Retinal pigment epithelial cell (primary cell): ENCODE results near the gene PAMR1.

Experiments used
- DNase-seq: peaks from one replicate; pipeline ENCODE4 v3.0.0-alpha.2; 2010; ENCODE audit warnings: low read depth
- H3K4me3 ChIP-seq: 2 replicates; pipeline ENCODE4 v1.5.1; 2011; ENCODE audit warnings: mild to moderate bottlenecking, low read length, control low read depth, moderate library complexity
- CTCF ChIP-seq: conservative IDR thresholded peaks from 2 replicates; pipeline ENCODE4 v1.5.1; 2011; ENCODE audit warnings: low read depth, low read length, control low read depth, inconsistent platforms

Gene PAMR1

GRCh38 chr11:35393098-35393497 lies 132.3 kb downstream of the PAMR1 start:
- TF ChIP-seq CTCF: no peak
- no peak for DNase-seq
- no peak overlapping the region for H3K4me3 ChIP-seq

- H3K4me3 ChIP-seq: no peak overlapping the region
- peak; percentile 14 for DNase-seq
- TF ChIP-seq CTCF: peak; percentile 81
These were observed 133.3 kb downstream of the PAMR1 start for GRCh38 chr11:35391922-35392688.

GRCh38 chr11:35390737-35391682 lies 134.4 kb downstream of the PAMR1 start:
- peak; percentile 8 for DNase-seq
- no peak overlapping the region for H3K4me3 ChIP-seq
- no peak for TF ChIP-seq CTCF

GRCh38 chr11:35389897-35390465 lies 135.4 kb downstream of the PAMR1 start:
- DNase-seq: no peak
- H3K4me3 ChIP-seq: no peak overlapping the region
- no peak for TF ChIP-seq CTCF

- DNase-seq: no peak
- no peak for TF ChIP-seq CTCF
- H3K4me3 ChIP-seq: no peak overlapping the region
These were observed 136.3 kb downstream of the PAMR1 start for GRCh38 chr11:35389112-35389511.

GRCh38 chr11:35388061-35388460 lies 137.4 kb downstream of the PAMR1 start:
- H3K4me3 ChIP-seq: no peak overlapping the region
- no peak for DNase-seq
- TF ChIP-seq CTCF: no peak
